HG03558 (cell line): ENCODE results near the gene IFI27L1.

Experiments used
- ATAC-seq: cut with Tn5 transposase; IDR thresholded peaks from one replicate; pipeline ENCODE4 v1.9.1; 2021; ENCODE audit warnings: moderate number of reproducible peaks; ENCODE audit not compliant: unreplicated experiment; ENCODE audit errors: extremely low read depth

Gene IFI27L1

DNA sequence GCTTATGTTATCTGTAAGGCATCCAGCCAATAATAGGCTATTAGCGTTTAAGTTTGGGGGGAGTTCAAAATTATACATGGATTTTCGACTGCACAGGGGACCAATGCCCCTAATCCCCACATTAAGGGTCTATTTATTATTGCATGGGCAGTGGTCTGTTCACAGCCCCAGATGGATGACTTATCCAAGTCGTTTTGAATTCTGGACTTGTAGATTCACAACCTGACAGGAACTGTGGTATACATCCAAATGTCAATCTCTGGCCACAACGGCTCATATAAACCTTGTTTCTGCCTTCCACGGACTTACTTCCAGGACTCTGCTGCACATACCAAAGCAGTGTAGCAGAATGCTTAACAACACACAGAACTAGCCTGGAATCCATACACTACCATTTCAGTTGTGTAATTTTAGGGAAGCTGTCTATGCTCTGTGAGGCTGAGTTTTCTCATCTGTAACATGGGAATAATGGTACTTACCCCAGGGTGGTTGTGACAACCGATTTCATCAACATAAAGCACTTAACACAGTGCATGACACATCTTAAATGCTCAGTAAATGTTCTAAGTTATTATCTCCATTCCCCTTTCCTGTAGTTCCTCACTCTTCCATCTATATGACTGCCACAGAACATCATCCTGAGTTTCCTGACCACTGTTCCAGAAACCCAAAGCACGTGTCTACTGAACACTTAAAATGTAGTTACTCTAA lies 3.8 kb upstream of the IFI27L1 start:
- no peak for ATAC-seq

DNA sequence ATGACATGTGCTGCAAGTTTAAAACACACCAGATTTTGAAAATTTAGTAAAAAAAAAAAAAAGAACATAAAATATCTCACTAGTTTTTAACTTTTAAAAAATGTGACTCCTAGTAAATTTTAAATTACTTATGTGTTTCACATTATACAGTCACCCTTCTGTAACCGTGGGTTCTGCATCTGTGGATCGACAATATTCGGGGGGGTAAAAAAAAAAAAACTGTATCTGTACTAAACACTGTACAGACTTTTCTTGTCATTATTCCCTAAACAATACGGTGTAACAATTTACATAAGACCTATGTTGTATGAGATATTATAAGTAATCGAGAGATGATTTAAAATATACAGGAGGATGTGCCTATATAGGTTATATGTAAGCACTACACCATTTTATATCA lies 3.3 kb upstream of the IFI27L1 start:
- ATAC-seq: no peak

DNA sequence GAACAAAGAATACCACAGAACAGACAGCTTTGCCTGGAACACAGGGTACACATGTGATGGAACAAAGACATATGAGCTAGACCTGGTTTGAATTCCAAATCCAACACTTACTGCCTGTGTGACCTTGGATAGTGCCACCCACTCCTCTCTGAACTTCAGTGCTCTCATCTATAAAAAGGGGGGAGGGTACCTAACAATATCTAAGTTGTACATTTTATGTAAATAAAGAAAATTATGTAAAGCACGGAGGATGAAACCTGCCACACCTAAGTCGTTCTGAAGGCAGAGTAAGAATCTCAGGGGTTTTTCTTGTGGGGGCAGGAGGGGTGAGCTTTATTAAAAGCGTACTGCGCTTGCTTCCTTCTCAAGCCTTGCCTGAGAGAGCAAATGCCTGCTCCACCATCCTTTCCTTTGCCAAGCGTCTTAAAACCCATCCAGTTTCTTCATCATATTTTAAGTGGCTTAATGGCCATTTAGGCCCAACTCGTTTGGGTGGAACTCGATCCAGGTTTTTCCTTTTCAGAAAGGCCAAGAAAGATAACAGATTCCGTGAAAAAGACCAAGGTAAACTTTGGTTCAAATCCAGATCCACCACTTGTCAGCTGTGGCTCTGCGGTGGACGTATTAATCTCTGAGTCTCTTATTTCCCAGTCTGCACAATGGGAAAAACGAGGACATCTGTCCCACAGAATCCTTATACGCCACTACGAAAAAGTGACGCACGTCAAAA lies 1.1 kb upstream of the IFI27L1 start:
- no peak for ATAC-seq

DNA sequence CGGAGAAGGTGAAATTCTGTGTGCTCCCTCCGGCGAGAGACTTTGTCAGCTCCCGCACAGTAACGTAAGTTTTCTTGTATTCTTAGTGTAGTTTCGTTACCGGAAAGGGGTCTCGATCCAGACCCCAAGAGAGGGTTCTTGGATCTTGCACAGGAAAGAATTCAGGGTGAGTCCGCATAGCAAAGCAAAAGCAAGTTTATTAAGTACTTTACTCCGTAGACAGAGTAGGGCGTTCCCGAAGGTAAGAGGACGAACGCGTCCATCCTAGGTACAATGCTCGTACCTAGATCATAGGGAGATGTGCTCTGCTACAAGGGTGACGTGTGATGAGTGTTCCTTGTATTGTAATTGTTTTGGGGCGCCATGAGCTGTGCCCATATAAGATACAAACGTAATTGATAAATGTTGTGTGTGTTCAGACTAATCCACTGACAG lies 293 bp downstream of the IFI27L1 start:
- ATAC-seq: peak; percentile 14

DNA sequence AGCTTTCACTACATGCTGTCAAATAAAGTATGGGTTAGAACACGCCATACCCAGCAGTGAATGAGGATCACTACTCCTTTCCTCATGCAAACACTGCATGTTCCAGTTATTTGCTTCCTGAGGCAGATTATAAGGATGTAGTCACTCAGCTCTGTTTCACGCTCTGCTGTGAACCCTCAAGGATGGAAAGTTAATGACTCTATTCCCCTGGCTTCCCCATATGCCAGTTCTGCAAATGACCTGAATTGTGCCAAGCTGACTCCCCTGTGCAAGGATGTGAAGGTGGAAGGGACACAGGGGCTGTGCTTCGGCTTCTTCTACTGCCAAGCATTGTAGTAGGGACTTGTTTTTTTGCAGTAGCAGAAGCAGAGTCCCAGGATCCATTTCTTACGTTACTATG lies 6.8 kb downstream of the IFI27L1 start:
- ATAC-seq: no peak

DNA sequence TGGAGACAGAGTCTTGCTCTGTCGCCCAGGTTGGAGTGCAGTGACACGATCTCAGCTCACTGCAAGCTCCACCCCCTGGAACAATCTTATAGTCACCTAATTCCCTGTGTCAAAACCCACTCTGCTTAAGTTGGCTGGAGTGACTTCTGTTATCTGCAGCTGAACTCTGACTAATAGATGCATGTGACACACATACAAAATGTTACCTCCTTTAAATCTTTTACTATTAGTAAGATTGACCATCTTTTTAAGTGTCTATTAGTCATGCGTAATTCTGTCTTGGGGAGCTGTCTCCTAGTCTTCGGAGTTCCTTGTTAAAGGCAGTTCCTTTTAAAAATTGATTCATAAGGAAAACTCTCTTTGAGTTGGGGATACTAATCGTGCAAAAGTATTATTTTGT lies 7.4 kb downstream of the IFI27L1 start:
- no peak for ATAC-seq

DNA sequence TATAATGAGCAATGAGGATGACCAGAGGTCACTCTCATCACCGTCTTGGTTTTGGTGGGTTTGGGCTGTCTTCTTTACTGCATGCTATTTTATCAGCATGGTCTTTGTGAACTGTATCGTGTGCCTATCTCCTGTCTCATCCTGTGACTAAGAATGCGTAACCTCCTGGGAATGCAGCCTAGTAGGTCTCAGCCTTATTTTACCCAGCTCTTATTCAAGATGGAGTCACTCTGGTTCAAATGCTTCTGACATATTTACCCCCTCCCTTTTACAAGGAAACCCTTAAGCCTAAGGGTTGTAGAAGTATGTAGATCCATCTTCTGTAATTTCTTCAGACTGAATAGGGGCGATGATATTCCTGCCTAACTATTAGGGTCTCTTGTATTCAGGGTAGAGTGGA lies 8.4 kb downstream of the IFI27L1 start:
- ATAC-seq: no peak

DNA sequence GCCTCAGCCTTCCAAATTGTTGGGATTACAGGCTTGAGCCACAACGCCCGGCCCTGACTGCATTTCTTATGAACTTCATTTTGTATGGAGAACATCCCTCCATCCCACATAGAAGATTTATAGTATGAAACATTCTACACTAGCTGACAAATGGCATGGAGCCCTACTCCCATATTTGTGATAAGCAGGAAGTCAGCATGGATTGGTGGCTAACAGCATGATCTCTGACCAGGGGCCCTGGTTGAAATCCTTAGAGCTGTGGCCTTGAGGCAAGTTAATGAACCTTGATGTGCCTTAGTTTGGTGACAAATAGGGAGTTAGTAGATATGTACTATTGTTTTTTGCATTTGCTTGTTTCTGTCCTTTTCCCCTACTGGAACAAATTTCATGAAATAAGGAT lies 12.3 kb downstream of the IFI27L1 start:
- ATAC-seq: no peak

DNA sequence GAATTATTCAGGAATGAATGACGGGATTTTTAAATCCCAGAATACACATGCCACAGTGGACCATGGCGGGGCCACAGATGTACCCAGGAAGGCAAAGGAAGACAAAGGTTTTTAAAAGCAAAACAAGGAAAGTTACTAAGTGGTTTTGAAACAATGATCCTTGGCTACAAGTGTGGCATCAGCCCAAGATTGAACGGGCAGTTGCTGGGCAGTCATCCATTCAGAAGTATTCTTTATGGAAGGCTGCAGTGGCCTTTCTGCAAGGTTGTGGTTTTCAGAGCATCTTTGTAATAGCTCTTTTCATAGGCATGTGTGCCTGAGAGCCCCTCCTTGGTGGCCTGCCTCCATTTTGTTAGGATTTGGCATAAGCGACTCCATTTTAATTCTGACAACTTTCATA lies 16.0 kb downstream of the IFI27L1 start:
- no peak for ATAC-seq

DNA sequence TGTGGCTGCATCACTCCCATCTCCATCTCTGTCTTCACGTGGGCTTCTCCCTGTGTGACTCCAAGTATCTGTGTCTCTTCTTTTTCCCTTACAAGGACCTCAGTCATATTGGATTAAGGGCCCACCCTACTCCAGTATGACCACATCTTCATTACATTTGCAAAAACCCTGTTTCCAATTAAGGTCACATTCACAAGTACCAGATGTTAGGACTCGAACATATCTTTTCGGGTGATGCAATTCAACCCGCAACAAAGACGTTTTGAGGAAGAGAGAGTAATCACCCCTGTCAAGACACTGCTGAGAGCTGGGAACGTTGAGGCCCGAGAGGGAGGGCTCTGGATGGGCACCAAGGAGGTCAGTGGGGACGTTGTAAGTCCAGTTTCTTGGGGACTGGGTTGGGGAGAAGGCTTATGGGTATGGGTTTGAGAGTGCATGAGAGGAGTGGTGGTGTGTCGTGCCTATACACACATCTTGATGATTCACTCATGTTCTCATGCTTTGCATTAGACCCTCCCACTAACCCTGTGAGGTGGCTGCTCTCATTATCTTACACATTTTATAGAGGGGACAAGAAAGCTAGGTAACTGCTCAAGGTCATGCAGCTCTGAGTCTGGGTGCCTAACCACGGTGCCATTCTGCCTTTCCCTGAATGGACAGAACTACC lies 17.3 kb downstream of the IFI27L1 start:
- no peak for ATAC-seq

DNA sequence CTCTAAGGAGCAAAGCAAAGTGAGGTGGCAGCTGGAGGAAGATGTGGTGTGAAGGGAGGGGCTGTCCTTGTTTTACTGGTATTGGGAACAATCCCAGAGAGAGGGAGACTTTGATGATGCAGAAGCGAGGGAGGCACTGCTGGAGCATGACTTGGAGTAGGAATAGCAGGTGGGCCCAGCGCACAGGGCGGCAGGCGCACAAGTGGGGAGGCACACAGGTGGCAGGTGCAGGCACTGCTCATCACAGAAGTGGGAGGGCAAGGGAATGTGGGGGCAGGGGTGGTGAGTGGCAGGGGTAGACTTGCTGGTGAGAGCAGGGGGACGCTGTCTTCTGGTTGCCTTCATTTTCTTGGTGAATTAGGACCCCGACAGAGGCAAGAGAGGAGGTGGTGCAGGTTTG lies 17.9 kb downstream of the IFI27L1 start:
- no peak for ATAC-seq

DNA sequence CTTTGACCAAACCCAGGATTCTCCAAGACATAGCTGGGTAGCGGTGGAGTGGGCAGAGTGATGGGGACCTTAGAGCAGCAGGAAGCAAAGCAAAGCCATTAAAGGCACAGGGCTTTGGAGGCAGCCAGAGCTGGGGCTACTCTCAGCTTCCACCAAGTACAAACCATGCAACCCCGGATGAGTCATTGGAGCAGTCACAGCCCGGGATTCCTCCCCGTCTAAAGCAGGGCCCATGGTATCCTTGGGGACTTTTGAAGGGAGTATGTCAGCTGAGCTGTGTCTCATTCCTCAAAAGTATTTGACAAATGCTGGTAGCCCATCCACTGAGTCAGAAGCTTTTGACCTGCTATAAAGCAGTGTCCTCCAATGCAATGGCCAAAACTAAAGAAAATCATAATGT lies 19.7 kb downstream of the IFI27L1 start:
- ATAC-seq: no peak

DNA sequence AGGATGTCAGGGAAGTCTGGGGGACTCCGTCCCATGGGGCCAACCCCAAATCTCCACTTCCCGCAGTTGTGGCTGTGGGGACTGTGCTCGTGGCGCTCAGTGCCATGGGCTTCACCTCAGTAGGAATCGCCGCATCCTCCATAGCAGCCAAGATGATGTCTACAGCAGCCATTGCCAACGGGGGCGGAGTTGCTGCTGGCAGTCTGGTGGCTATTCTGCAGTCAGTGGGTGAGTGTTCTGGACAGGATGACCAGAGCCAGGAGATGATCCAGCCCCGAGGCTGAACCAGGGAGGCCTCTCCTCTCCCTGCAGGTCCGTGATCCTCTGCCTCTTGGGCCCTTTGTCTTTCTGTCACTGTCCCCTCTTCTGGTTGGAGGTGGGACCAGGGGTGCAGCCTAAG lies 20.6 kb downstream of the IFI27L1 start:
- ATAC-seq: no peak

DNA sequence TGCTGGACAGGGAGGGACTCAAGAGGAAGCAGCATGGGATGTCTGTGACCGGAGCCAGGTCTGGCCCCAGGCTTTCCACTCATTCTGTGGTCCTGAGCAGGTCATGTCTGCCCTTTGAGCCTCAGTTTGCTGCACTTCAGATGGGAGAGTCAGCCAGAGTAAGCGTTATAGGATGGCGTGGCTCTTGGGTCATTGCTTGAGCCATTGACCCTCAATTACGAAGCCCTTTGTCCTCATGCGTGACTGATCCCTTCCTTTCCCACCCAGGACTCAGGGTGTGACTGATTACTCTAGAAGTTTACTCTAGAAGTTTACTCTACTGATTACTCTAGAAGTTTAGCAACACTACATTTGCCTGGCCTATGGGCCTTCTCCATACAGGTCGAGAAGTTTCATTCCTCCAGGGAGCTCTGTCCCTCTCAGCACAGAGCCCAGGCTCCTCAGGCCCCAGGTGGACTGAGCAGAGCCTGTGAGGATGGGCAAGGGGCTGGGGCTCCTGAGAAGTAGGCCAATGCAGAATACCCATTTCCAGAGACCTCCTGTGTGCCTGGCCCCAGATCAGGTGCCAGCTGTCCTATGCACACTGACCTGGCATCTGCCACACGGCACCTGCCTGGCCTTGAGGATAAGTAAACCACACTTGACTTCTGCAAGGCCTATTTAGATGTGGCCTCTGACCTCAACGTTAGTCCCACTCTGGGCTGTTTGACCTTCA lies 21.8 kb downstream of the IFI27L1 start:
- ATAC-seq: no peak

DNA sequence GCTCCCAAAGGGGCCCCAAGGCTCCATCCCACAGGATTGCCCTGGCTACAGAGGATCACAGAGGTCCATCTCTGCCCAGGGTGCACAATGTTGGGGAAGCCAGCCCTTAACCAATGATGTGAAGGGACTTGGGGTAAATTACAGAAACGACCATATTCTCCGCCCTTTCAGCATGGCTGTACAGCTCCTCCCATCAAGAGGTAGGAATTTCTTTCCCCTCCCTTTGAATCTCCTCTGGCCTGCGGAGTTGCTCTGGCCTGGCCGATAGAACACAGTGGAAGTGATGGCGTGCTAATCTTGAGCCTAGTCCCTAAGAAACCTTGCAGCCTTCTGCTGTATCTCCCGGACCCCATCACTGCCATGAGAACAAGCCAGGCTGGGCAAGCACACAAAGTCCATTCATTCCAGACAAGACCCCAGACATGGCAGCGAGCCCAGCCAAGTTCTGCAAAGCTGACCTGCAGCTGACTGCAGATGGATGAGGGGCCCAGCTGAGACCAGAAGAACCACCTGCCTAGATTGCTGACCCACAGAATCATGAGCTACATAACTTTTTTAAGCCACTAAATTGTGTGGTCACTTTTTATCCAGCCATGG lies 22.5 kb downstream of the IFI27L1 start:
- no peak for ATAC-seq

DNA sequence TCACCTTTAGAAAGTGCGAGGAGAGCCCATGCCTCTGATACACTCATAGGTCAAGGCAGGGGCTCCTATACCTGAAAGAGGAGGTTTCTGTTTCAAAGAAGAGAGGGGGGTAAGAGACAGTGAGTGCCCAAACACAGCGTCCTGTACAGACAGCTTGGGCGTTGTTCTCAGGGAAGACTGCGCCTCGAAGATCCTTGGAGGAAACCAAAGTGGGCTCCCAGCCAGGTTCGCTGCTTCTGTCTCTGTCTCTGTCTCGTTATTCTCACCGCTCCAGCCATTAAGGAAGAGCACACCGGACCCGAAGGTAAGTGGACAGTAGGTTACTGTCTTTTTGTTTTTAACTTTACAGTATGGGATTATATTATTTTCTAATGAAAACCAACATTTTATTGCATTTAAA lies 23.6 kb downstream of the IFI27L1 start:
- ATAC-seq: no peak

DNA sequence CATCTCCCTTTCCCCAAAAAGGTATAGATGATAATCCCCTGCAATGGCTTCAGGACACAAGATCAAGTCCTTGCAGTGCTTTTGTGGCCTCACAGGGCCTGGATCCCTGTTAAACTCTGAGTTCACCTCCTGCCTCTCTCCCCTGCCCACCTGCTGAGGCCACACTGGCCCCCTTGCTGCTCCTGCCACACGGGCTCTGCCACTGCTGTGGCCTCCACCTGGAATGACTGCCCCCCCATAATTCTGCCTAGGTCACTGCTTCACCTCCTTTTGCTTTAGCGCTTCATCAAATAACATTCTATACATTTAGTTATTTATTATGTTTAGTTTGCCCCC lies 28.8 kb downstream of the IFI27L1 start:
- ATAC-seq: no peak

DNA sequence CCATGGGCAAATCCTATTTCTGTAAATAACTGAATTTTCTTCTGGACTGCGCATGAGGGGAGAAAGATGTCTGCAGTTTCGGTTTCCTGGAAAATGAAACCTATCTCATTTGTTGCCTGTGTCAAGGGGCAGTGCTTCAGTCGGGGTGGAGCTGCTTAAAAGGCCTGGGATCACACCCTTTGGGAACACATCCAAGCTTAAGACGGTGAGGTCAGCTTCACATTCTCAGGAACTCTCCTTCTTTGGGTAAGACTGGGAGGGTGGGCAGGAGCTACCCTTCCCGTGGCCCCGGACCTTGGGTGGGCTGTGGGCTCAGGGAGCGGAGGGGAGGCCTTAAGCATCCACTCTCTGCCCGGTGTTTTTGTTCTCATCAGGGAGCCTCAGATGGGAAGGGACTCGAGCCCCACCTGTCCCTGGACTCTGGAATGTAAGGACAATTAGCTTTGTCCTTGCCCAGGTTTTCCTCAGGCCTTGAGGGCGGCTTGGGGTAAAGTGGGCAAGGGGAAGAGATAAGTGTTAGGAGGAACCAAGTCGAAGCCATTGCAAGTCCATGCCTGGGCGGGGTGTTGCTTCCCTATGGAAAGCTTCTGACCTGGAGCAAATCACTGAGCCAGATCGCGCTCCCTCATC lies 29.6 kb downstream of the IFI27L1 start, which contains the start of gene IFI27:
TSS of gene IFI27 (plus strand) at position 185 of the 630 bp plus-strand sequence.
- no peak for ATAC-seq

DNA sequence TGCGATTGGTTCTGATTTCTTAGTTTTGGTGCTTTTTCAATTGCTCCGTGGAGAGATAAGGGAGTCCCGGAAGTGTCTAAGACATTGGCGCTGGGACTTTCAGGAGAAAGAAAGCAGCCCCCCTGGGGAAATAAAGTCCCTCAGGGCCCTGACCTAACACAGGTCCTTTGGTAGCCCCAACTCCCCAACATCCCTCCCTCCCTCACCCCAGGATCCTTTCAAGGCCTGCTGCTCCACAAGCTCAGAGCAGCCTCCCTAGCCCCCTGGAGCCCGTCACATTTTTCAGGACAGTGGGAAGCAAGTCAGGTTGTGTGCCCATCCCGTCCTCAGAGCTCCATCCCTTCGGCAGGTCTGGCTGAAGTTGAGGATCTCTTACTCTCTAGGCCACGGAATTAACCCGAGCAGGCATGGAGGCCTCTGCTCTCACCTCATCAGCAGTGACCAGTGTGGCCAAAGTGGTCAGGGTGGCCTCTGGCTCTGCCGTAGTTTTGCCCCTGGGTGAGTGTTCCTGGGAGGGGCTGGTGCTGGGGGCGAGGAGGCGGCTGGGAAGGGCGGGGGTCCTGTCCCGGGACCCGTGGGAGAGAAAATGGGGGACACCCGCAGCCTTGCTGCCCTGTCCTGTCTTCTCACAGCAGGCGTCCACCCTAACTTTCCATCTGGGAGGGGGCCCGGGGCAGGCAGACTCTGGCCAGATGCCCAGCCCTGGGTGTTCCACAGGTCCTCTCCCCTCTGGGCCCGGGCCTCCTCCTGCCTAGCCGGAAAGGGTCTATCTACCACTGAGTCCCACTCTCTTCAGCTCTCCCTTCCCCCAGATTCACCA lies 30.4 kb downstream of the IFI27L1 start:
- no peak for ATAC-seq
